ENCODE data around the gene MSRB1. TPM values are rescaled to one million over a fixed set of nuclear protein-coding genes. Genes with fewer than 3 reads are reported as not detected.

MSRB1 gene
- total and polyA plus RNA-seq, 2 donors (not counting 1 experiment from before 2014, with no cell fraction given), result 8.5 to 17.5 TPM

DNA sequence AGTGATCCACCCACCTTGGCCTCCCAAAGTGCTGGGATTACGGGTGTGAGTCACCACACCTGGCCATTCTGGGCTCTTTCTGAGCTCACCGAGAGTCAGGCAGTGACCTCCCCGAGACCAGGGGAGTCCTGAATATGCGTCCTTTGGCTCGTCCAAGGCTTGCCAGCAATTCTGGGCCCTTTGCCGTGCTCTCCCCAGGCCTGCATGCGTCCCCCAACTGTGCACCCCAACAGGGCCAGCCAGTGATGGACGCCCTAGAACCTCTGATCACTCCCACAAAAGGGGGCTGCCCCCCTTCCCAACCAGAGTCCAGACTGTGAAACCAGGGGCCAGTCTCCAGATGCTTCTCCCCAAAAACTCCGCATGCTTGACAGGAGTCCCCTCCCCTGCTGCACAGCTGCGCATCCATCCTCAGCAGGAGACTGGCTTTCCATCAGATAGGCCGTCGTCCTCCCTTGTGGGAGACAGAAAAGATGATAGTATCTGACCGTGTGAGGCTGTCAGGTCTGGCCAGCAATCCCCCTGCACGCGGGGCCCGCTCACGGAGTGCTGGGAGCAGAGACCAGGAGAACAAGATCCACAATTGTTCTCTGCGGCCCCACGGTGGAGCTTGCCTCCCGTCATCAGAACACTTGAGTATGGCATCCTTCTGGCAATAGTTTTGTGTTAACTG, 40.3 kb downstream of the MSRB1 start:
- H3K27ac ChIP-seq (ENCODE audit: low read length in 2 of 2), result no peak overlapping the region
- Mint-ChIP-seq H3K4me1 (no peaks in the 10 kb centered on the region), H3K9me3 (ENCODE audit: insufficient read depth) (no peaks in the 10 kb centered on the region), H3K27me3 (peaks cover 11% of the 10 kb centered on the region), H3K27ac (no peak overlapping the region), H3K4me3 (no peak overlapping the region)
- 82% methylated on average over 17 of the region's 20 CpGs for WGBS (ENCODE audit: insufficient coverage)
- no peak for TF ChIP-seq EZH2 (IDR thresholded peaks at IDR 0.05; ENCODE audit: borderline replicate concordance, insufficient read depth, low read depth, low read length, poor library complexity, severe bottlenecking)
- TF ChIP-seq, protein P1, sequence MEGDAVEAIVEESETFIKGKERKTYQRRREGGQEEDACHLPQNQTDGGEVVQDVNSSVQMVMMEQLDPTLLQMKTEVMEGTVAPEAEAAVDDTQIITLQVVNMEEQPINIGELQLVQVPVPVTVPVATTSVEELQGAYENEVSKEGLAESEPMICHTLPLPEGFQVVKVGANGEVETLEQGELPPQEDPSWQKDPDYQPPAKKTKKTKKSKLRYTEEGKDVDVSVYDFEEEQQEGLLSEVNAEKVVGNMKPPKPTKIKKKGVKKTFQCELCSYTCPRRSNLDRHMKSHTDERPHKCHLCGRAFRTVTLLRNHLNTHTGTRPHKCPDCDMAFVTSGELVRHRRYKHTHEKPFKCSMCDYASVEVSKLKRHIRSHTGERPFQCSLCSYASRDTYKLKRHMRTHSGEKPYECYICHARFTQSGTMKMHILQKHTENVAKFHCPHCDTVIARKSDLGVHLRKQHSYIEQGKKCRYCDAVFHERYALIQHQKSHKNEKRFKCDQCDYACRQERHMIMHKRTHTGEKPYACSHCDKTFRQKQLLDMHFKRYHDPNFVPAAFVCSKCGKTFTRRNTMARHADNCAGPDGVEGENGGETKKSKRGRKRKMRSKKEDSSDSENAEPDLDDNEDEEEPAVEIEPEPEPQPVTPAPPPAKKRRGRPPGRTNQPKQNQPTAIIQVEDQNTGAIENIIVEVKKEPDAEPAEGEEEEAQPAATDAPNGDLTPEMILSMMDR (IDR thresholded peaks at IDR 0.05), result no peak
- no peaks in the 10 kb centered on the region for H4K20me1 ChIP-seq (ENCODE audit: control insufficient read depth, insufficient read depth, low read length, poor library complexity, severe bottlenecking)
- H3K9ac ChIP-seq (ENCODE audit: low read length), result no peak overlapping the region
- no peaks in the 10 kb centered on the region for H3K4me1 ChIP-seq (ENCODE audit: control insufficient read depth in 2 of 2, insufficient read depth in 2 of 2, low read length in 2 of 2)
- H2AFZ ChIP-seq (ENCODE audit: insufficient read depth, low read depth, low read length, poor library complexity, severe bottlenecking), result no peak overlapping the region
- intact Hi-C loops (cut with micrococcal nuclease), result no loop called here
- peaks cover 0 to 5% (median 0%) of the 10 kb centered on the region in 4 experiments for H3K27me3 ChIP-seq (replicated peaks in 1 of 4; ENCODE audit: control extremely low read depth in 1 of 4, control insufficient read depth in 3 of 4, insufficient read depth in 4 of 4, low read length in 3 of 4)
- H3K9me3 ChIP-seq (ENCODE audit: control extremely low read depth in 1 of 3, control insufficient read depth in 2 of 3, insufficient read depth in 1 of 3, low read length in 2 of 3), result no peaks in the 10 kb centered on the region
- no peak overlapping the region for H3K4me3 ChIP-seq (ENCODE audit: control extremely low read depth in 1 of 5, extremely low read depth in 1 of 5, insufficient read depth in 1 of 5, low read depth in 2 of 5, low read length in 4 of 5)
- H3K79me2 ChIP-seq (ENCODE audit: control insufficient read depth, insufficient read depth, low read length), result no peaks in the 10 kb centered on the region
- DNase-seq, result no peak
- no peaks in the 10 kb centered on the region for H3K36me3 ChIP-seq (replicated peaks in 1 of 2; ENCODE audit: control extremely low read depth in 1 of 2, control insufficient read depth in 1 of 2, extremely low read depth in 1 of 2, insufficient read depth in 2 of 2, low read length in 1 of 2)
- no peak overlapping the region for H3K4me2 ChIP-seq (replicated peaks; ENCODE audit: low read depth, low read length, poor library complexity, severe bottlenecking)
- CTCF ChIA-PET, result no interaction called here
- POLR2A ChIA-PET, result no interaction called here
- no peak for ATAC-seq (ENCODE audit: low read depth)

DNA sequence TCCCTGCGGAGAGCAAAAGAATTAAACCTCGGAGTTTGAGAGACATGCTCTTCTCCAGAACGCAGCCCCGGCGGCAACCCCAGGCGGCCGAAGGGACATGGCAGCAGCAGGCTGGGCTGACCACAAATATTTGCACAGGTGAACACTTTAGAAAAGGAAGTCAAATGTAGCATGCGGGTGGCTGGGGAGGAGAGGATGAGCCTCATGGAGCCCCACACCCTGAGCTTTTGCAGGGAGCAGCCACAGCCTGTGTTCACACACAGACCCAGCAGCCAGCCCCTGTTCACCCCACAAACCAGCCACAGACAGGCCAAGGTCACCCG, 42.6 kb downstream of the MSRB1 start:
- intact Hi-C loops (cut with micrococcal nuclease), result no loop called here
- H3K9ac ChIP-seq (ENCODE audit: low read length), result no peak overlapping the region
- DNase-seq, result no peak

More for the DNA sequence above, 42.6 kb downstream of the MSRB1 start:
- Mint-ChIP-seq H3K27ac (no peak overlapping the region), H3K4me3 (no peak overlapping the region), H3K27me3 (peaks cover 11% of the 10 kb centered on the region), H3K4me1 (no peaks in the 10 kb centered on the region), H3K9me3 (ENCODE audit: insufficient read depth) (no peaks in the 10 kb centered on the region)
- WGBS (ENCODE audit: insufficient coverage), result 47% methylated on average over 8 of the region's 9 CpGs
- H3K4me3 ChIP-seq (ENCODE audit: control extremely low read depth in 1 of 5, extremely low read depth in 1 of 5, insufficient read depth in 1 of 5, low read depth in 2 of 5, low read length in 4 of 5), result no peak overlapping the region
- no peaks in the 10 kb centered on the region for H3K4me1 ChIP-seq (ENCODE audit: control insufficient read depth in 2 of 2, insufficient read depth in 2 of 2, low read length in 2 of 2)
- H2AFZ ChIP-seq (ENCODE audit: insufficient read depth, low read depth, low read length, poor library complexity, severe bottlenecking), result no peak overlapping the region
- no peak overlapping the region for H3K4me2 ChIP-seq (replicated peaks; ENCODE audit: low read depth, low read length, poor library complexity, severe bottlenecking)
- peaks cover 0 to 3% (median 1%) of the 10 kb centered on the region in 4 experiments for H3K27me3 ChIP-seq (replicated peaks in 1 of 4; ENCODE audit: control extremely low read depth in 1 of 4, control insufficient read depth in 3 of 4, insufficient read depth in 4 of 4, low read length in 3 of 4)
- H3K9me3 ChIP-seq (ENCODE audit: control extremely low read depth in 1 of 3, control insufficient read depth in 2 of 3, insufficient read depth in 1 of 3, low read length in 2 of 3), result no peaks in the 10 kb centered on the region
- H3K27ac ChIP-seq (ENCODE audit: low read length in 2 of 2), result no peak overlapping the region
- CTCF ChIA-PET, result no interaction called here
- no peak for ATAC-seq (ENCODE audit: low read depth)
- H3K36me3 ChIP-seq (replicated peaks in 1 of 2; ENCODE audit: control extremely low read depth in 1 of 2, control insufficient read depth in 1 of 2, extremely low read depth in 1 of 2, insufficient read depth in 2 of 2, low read length in 1 of 2), result no peaks in the 10 kb centered on the region
- POLR2A ChIA-PET, result no interaction called here
- no peak for TF ChIP-seq EZH2 (IDR thresholded peaks at IDR 0.05; ENCODE audit: borderline replicate concordance, insufficient read depth, low read depth, low read length, poor library complexity, severe bottlenecking)
- TF ChIP-seq, protein P1 (IDR thresholded peaks at IDR 0.05), result no peak
- H4K20me1 ChIP-seq (ENCODE audit: control insufficient read depth, insufficient read depth, low read length, poor library complexity, severe bottlenecking), result no peaks in the 10 kb centered on the region
- H3K79me2 ChIP-seq (ENCODE audit: control insufficient read depth, insufficient read depth, low read length), result no peaks in the 10 kb centered on the region
